Fibroblast of peridontal ligament (primary cell): ENCODE measurements around the gene SGCD.

Experiments
- DNase-seq: peaks from one replicate; pipeline ENCODE4 v3.0.0-alpha.2; 2010; ENCODE audit errors: extremely low read depth

Gene SGCD

GRCh38 chr5:156361436-156362109, 34.6 kb downstream of the SGCD start:
- peak; percentile 75 for DNase-seq

- no peak for DNase-seq
These were observed 36.9 kb downstream of the SGCD start for GRCh38 chr5:156363861-156364260.

- peak; percentile 48 for DNase-seq
These were observed 39.6 kb downstream of the SGCD start for GRCh38 chr5:156366521-156366920.

- DNase-seq: peak; percentile 93
These were observed 40.6 kb downstream of the SGCD start for GRCh38 chr5:156367597-156367996.

GRCh38 chr5:156375895-156376495, 49.0 kb downstream of the SGCD start:
- no peak for DNase-seq

- DNase-seq: no peak
These were observed 49.8 kb downstream of the SGCD start for GRCh38 chr5:156376751-156377150.

- no peak for DNase-seq
These were observed 51.2 kb downstream of the SGCD start for GRCh38 chr5:156378159-156378558.

- DNase-seq: no peak
These were observed 52.2 kb downstream of the SGCD start for GRCh38 chr5:156379206-156379605.

- peak; percentile 84 for DNase-seq
These were observed 53.9 kb downstream of the SGCD start for GRCh38 chr5:156380848-156381247.

GRCh38 chr5:156383510-156384265, 56.7 kb downstream of the SGCD start:
- DNase-seq: peak; percentile 88

- no peak for DNase-seq
These were observed 58.5 kb downstream of the SGCD start for GRCh38 chr5:156385416-156385815.

GRCh38 chr5:156386976-156387375, 60.0 kb downstream of the SGCD start:
- DNase-seq: no peak

- DNase-seq: no peak
These were observed 60.4 kb downstream of the SGCD start for GRCh38 chr5:156387391-156387790.

GRCh38 chr5:156388233-156388632, 61.3 kb downstream of the SGCD start:
- DNase-seq: no peak

- DNase-seq: peak; percentile 54
These were observed 64.2 kb downstream of the SGCD start for GRCh38 chr5:156391139-156391538.

GRCh38 chr5:156393980-156394379, 67.0 kb downstream of the SGCD start:
- DNase-seq: no peak

- DNase-seq: peak; percentile 64
These were observed 67.8 kb downstream of the SGCD start for GRCh38 chr5:156394642-156395305.

GRCh38 chr5:156395306-156395675, 68.3 kb downstream of the SGCD start:
- DNase-seq: no peak

- DNase-seq: no peak
These were observed 69.3 kb downstream of the SGCD start for GRCh38 chr5:156396063-156396829.

- no peak for DNase-seq
These were observed 69.8 kb downstream of the SGCD start for GRCh38 chr5:156396830-156397081.

- DNase-seq: no peak
These were observed 72.4 kb downstream of the SGCD start for GRCh38 chr5:156399323-156399722.
